ENCODE measurements around the gene TPRKB. TPM values are rescaled to one million over a fixed set of nuclear protein-coding genes. Genes with fewer than 3 reads are reported as not detected.

The TPRKB gene
- polyA plus RNA-seq, 1 donor (not counting 4 experiments of a cell fraction or from before 2014, with no cell fraction given): 58.4 TPM

DNA sequence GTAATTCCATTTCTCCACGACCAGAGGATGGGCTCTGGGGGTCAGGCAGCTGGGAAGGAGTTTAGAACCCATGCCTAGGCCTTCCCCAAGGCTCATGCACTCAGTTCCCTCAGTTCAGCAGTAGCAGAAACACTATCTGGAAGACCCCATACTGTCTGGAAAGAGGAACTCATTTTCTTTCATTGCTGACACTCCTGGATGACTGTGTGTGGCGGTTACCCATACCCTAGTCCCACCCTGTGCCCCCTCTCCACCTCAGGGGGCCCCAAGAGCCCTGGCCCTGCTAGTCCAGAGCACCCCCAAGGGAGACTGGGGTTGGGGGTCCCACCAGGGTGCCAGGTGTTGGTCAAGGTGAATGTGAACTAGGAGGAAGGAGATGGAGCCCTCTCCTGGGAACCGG lies 29.5 kb downstream of the TPRKB start:
- TF ChIP-seq EZH2 (IDR thresholded peaks at IDR 0.05; ENCODE audit: low read length): no peak
- TF ChIP-seq, protein P1, sequence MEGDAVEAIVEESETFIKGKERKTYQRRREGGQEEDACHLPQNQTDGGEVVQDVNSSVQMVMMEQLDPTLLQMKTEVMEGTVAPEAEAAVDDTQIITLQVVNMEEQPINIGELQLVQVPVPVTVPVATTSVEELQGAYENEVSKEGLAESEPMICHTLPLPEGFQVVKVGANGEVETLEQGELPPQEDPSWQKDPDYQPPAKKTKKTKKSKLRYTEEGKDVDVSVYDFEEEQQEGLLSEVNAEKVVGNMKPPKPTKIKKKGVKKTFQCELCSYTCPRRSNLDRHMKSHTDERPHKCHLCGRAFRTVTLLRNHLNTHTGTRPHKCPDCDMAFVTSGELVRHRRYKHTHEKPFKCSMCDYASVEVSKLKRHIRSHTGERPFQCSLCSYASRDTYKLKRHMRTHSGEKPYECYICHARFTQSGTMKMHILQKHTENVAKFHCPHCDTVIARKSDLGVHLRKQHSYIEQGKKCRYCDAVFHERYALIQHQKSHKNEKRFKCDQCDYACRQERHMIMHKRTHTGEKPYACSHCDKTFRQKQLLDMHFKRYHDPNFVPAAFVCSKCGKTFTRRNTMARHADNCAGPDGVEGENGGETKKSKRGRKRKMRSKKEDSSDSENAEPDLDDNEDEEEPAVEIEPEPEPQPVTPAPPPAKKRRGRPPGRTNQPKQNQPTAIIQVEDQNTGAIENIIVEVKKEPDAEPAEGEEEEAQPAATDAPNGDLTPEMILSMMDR (optimal IDR thresholded peaks at IDR 0.05 in 1 of 3, IDR thresholded peaks at IDR 0.05 in 1 of 3, conservative IDR thresholded peaks at IDR 0.05 in 1 of 3; ENCODE audit: extremely low read depth in 1 of 3, insufficient read depth in 2 of 3, low read length in 3 of 3): no peak
- FAIRE-seq: no peak
- Histone ChIP-seq H4K20me1 (ENCODE audit: control insufficient read depth, extremely low read depth, insufficient read depth, low read length) (no peaks in the 10 kb centered on the region), H3K4me1 (ENCODE audit: control insufficient read depth, extremely low read depth, insufficient read depth, low read length) (no peaks in the 10 kb centered on the region), H2AFZ (ENCODE audit: control insufficient read depth, low read length) (no peak overlapping the region), H3K79me2 (ENCODE audit: control insufficient read depth, insufficient read depth, low read length) (no peaks in the 10 kb centered on the region), H3K9me1 (ENCODE audit: control insufficient read depth, extremely low read depth, insufficient read depth, low read length) (no peaks in the 10 kb centered on the region), H3K4me3 (ENCODE audit: control insufficient read depth in 2 of 3, extremely low read depth in 1 of 3, insufficient read depth in 2 of 3, low read depth in 1 of 3, low read length in 3 of 3) (no peak overlapping the region), H3K36me3 (ENCODE audit: control insufficient read depth in 2 of 2, extremely low read depth in 1 of 2, insufficient read depth in 2 of 2, low read length in 2 of 2) (no peaks in the 10 kb centered on the region), H3K9me3 (ENCODE audit: control insufficient read depth, low read depth, low read length) (no peaks in the 10 kb centered on the region), H3K27ac (ENCODE audit: control insufficient read depth, insufficient read depth, low read length) (no peak overlapping the region), H3K9ac (ENCODE audit: control insufficient read depth, extremely low read depth, insufficient read depth, low read length) (no peak overlapping the region), H3K27me3 (ENCODE audit: control insufficient read depth, extremely low read depth, insufficient read depth, low read length) (peaks cover 13% of the 10 kb centered on the region), H3K4me2 (ENCODE audit: control insufficient read depth, extremely low read depth, insufficient read depth, low read depth, low read length) (no peak overlapping the region)
- dilution Hi-C loops (cut with MboI; ENCODE audit: extremely low pct_ligation_motif_present, low sequenced_read_pairs): no loop called here
- DNase-seq (ENCODE audit: low read depth, low spot score): no peak

DNA sequence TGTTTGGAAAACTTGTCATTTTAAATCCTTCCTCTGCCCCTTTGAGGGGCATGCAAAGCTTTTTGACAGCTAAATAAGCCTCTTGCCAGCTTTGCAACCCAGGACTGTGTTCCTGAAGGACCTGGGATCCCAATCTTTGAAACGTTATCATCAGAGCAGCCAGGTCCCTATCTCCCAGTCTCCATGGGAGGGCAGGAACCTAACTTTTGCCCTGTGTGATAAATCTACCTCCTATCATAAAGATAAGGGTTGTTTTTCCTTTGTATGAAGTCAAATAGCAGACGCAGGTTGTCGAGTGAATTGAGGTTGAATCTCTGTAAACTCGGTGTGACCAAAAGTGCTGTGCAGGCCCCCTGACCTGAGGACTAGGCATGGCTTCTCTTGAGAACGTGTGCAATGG lies 30.1 kb downstream of the TPRKB start:
- Histone ChIP-seq H3K4me3 (ENCODE audit: control insufficient read depth in 2 of 3, extremely low read depth in 1 of 3, insufficient read depth in 2 of 3, low read depth in 1 of 3, low read length in 3 of 3) (no peak overlapping the region), H4K20me1 (ENCODE audit: control insufficient read depth, extremely low read depth, insufficient read depth, low read length) (no peaks in the 10 kb centered on the region), H3K36me3 (ENCODE audit: control insufficient read depth in 2 of 2, extremely low read depth in 1 of 2, insufficient read depth in 2 of 2, low read length in 2 of 2) (no peaks in the 10 kb centered on the region), H3K9me3 (ENCODE audit: control insufficient read depth, low read depth, low read length) (no peaks in the 10 kb centered on the region), H3K9me1 (ENCODE audit: control insufficient read depth, extremely low read depth, insufficient read depth, low read length) (no peaks in the 10 kb centered on the region), H3K4me1 (ENCODE audit: control insufficient read depth, extremely low read depth, insufficient read depth, low read length) (no peaks in the 10 kb centered on the region), H2AFZ (ENCODE audit: control insufficient read depth, low read length) (no peak overlapping the region), H3K9ac (ENCODE audit: control insufficient read depth, extremely low read depth, insufficient read depth, low read length) (no peak overlapping the region), H3K27ac (ENCODE audit: control insufficient read depth, insufficient read depth, low read length) (no peak overlapping the region), H3K79me2 (ENCODE audit: control insufficient read depth, insufficient read depth, low read length) (no peaks in the 10 kb centered on the region), H3K27me3 (ENCODE audit: control insufficient read depth, extremely low read depth, insufficient read depth, low read length) (peaks cover 13% of the 10 kb centered on the region), H3K4me2 (ENCODE audit: control insufficient read depth, extremely low read depth, insufficient read depth, low read depth, low read length) (no peak overlapping the region)
- no peak for FAIRE-seq
- dilution Hi-C loops (cut with MboI; ENCODE audit: extremely low pct_ligation_motif_present, low sequenced_read_pairs): no loop called here
- TF ChIP-seq, protein P1 (optimal IDR thresholded peaks at IDR 0.05 in 1 of 3, IDR thresholded peaks at IDR 0.05 in 1 of 3, conservative IDR thresholded peaks at IDR 0.05 in 1 of 3; ENCODE audit: extremely low read depth in 1 of 3, insufficient read depth in 2 of 3, low read length in 3 of 3): no peak
- no peak for TF ChIP-seq EZH2 (IDR thresholded peaks at IDR 0.05; ENCODE audit: low read length)
- DNase-seq (ENCODE audit: low read depth, low spot score): no peak
